ENCODE results near the gene CDK14. TPM values are rescaled to one million over a fixed set of nuclear protein-coding genes. Genes with fewer than 3 reads are reported as not detected.

CDK14 gene
- total RNA-seq, 1 experiment from 2014 or later, result 6.5 TPM

DNA sequence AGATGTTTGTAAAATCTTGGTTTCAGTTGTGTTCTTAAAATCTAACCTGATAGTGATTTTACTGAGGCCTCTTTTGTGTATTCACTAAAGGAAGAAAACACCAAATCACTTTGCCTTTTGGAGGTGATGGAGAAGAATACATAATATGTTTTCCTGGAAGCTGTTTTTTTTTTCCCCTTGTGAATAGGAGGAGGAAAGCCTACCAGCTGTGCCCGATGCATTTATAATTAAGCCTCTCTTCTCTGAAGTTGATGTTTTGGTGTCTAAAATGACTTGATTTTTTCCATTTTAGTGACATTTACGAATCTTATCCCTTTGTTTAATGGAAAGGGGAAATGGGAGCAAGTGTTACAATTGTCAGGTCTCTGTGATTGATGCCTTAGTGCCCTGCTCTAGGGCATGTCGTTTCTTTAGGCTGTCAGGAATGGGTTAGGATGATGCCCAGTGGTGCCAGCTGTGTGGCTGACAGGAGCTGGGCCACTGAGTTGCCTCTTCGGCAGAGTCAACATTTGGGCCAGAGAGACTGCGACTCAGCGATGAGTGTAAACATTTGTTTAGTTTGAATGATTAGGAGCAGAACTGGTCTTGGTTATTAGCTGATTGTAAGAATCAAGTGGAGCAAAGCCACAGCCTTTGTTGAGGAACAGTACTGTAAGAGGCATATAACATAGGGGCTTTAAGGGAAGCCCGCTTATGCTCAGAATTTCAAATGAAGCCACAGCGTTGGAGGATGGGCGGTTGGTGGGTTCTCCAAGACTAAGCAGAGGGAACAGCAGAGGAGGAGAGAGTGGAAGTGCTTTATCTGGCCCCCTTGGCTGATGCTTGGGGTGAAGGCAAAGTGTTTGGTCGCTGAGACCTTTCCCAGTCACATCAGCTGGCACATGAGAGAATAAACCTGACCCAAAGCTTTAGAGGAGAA, 81.6 kb downstream of the CDK14 start:
- DNase-seq (ENCODE audit: low read depth), result no peak

GRCh38 chr7:90678986-90679385, 82.9 kb downstream of the CDK14 start:
- DNase-seq (ENCODE audit: low read depth), result no peak

GRCh38 chr7:90680484-90680883, 84.4 kb downstream of the CDK14 start:
- no peak for DNase-seq (ENCODE audit: low read depth)

DNA sequence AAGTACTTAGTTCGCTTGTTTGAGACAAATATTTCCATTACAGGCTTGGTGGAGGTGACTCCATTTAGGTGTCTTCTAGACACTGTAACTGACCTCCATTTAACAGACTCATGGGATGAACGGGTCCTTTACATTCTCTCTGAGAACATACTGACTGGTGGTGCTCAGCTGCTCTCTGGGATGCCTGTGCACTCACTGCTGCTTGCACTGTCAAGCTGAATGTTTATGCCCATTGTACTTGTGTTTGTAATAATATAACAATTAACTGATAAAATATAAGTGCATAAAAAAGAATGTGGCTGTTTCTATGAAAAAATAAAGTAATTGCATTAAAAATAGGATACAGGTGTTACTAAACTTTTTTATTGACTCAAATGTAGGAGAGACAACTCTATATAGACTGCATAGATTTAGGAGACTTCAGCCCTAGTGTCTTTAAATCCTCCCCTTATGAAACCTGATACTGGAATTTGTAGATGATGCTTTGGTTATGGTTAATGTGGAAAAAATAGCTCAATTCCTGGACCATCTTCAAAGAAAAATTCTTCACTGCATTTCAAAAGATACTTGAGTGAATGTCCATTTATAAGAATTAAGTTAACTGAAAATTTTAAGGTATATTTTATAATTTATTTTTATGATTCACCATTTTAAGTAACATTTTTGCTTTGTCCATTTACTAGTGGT, 85.4 kb downstream of the CDK14 start:
- DNase-seq (ENCODE audit: low read depth), result peak; percentile 8

GRCh38 chr7:90686146-90686545, 90.0 kb downstream of the CDK14 start:
- peak; percentile 26 for DNase-seq (ENCODE audit: low read depth)

- DNase-seq (ENCODE audit: low read depth), result no peak
These were observed 92.7 kb downstream of the CDK14 start for GRCh38 chr7:90688810-90689209.

GRCh38 chr7:90689260-90689659, 93.1 kb downstream of the CDK14 start:
- DNase-seq (ENCODE audit: low read depth), result no peak

DNA sequence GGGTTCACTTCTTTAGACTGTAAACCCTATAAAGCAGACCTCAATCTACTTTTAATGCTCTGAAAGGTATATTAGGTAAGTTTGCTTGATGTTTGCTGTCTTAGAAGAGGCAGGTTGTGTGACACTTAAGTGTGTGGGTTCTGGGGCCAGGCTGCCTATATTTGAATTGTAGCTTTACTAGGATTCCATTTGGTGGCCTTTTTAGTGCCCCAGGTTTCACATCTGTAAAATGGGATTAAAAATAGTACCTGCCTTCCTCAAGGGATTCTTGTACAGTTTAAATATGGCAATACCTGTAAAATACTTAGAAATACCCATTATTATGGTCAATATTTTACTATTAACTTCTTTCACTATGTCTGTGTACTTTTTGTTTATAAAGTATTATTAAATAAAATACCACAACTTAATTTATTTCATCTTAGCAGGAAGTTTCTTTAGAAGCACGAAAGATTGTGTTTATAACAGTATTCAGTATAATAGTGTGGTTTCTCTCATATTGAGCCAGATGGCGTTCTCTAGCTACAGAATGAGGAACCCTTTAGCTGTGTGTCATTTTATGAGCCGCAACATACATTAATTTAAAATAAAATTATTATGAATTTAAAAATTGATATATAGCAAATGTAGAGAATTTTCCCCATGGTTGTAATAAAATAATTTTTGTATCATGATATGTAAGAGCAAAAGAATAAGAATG, 94.2 kb downstream of the CDK14 start:
- DNase-seq (ENCODE audit: low read depth), result no peak

- DNase-seq (ENCODE audit: low read depth), result no peak
These were observed 96.3 kb downstream of the CDK14 start for GRCh38 chr7:90692396-90692795.

DNA sequence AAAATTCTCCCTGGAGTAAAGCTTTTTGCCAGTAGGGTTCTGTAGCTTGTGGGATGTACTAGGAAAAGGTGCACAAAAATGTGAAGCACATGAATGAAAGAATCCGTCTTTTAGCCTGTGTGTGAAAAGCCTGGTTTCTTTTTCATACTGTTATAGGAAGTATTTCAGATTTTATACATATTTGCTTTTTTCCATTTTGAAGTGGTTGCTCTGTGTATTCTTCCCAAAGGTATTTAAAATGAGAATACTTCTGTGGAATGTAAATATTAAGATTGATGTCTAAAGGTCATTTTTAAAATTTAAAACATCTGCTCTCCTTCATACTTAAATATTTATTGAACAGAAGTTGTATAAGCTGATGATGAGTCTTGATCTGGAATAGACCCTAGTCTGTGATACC, 96.8 kb downstream of the CDK14 start:
- no peak for DNase-seq (ENCODE audit: low read depth)

GRCh38 chr7:90693939-90694338, 97.8 kb downstream of the CDK14 start:
- DNase-seq (ENCODE audit: low read depth), result no peak

DNA sequence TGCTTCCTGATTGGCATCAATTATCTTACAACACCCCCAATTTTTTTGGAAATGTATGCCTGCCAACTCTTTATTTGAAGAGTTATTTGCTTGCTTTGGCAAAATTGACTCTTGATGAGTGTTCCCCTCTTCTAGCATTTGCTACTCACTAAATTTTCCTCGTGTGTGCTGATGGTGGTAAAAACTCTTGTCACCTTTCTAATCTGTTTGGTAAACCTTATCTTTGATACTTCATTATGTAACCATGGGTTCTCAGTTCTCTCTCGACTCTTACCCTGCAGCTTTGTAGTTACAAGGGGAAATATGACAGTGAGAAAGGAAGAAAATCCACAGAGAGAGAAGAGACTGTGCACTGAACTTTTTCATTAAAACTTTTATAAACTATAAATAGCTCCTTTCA, 102.5 kb downstream of the CDK14 start:
- no peak for DNase-seq (ENCODE audit: low read depth)

DNA sequence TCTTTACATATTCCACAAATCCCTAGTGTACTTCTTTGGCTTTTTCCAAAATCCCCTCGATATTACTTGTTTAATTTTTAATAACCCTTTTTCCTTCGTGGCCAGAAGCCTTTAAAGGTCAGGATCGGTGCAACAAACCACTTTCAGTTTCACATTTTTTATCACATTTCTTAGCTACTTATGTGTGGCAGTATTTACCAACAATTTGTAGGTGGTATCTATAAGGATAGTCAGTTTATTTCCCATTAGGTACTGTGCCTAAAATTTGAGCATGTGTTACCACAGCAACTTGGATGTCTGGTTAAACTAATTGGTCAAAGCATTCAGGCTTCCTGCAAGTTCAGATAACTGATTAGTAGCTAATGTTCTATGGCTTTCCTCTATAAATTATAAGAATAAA, 104.9 kb downstream of the CDK14 start:
- DNase-seq (ENCODE audit: low read depth), result no peak

- DNase-seq (ENCODE audit: low read depth), result no peak
These were observed 105.7 kb downstream of the CDK14 start for GRCh38 chr7:90701771-90702170.

- DNase-seq (ENCODE audit: low read depth), result no peak
These were observed 109.4 kb downstream of the CDK14 start for GRCh38 chr7:90705391-90706071.

DNA sequence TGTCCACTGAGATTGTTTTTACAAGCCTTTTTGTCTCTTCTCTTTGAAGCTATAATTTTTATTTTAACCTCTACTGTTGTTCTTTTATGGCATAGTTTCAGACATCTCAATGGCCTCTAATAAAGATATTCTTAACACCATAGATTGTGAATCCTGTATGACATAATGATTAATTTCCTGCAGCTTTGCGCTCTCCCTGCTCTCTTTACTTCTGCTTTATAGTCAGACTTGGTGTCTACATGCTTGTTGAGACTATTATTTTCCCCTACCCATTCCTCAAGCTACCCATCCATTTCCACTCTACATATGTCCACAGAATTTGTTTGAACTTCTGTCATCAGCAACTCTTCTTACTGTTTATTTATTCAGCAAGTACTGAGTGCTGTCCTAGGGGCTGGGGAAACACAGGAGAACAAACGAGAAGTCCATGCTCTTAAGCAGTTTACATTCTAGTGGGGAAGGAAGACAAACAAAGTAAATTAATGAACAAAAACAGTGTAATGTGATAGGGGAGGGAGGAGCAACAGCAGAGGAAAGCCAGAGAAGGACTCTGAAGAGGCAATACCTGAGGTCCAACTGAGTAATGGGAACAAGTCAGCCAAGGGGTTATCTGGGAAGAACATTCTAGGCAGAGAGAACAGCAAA, 110.1 kb downstream of the CDK14 start:
- peak; percentile 15 for DNase-seq (ENCODE audit: low read depth)

DNA sequence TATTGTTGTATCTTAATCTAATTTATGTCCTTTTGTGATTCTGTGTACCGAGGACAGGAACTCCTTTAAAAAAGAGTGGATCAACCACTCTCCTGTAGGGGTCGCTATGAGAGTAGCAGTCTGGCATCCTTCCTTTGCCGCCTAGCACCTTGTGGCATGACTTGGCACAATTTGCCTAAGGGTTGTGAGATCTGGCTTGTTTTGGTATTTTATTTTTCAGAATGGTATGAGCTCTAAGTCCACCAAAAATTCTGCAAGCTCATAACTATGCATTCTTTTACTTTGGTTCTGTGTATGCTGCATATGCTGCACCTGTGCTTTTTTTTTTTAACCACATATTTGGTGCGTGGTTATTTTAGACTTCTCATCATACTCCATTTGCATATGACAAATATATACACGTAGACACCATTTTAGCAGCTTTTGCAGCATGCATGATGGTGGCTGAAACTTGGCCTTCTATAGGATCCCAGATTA, 112.8 kb downstream of the CDK14 start:
- DNase-seq (ENCODE audit: low read depth), result peak; percentile 45

- peak; percentile 42 for DNase-seq (ENCODE audit: low read depth)
These were observed 113.7 kb downstream of the CDK14 start for GRCh38 chr7:90709501-90710465.

GRCh38 chr7:90710466-90710850, 114.3 kb downstream of the CDK14 start:
- DNase-seq (ENCODE audit: low read depth), result no peak

DNA sequence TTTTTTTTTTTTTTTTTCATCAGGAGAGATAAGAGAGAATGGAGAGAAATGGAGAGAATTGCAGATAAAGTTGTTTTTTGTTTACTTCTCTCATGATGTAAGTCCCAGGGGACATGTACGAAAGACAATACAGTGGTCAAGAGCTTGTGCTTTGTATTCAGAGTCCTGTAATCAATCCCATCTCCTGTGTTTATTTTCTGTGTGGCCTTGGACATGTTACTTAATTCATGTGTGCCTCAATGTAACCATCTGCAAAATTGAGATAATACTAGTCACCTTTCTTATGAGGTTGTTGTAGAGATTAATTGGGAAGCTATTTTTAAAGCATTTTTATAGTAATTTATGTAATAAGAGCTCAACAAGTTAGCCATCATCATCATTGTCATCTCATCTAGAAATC, 117.5 kb downstream of the CDK14 start:
- no peak for DNase-seq (ENCODE audit: low read depth)

Measured in M059J (cell line).